Cardiac muscle cell (in vitro differentiated cells and primary cell): ENCODE measurements around the gene CHST14. TPM values are rescaled to one million over a fixed set of nuclear protein-coding genes. Genes with fewer than 3 reads are reported as not detected.
"Not testable (repeated sequence)": the region's sequence is repeated elsewhere in the genome, so short reads cannot be mapped to it uniquely, and the experiment has no call there.

Experiments used
- DNase-seq, 2 donors: peaks; one replicate each; pipeline versions ENCODE4 v3.0.0 to v3.0.0-alpha.2; 2010 to 2017; ENCODE audit warnings: low read depth in 1 of 2, low spot score in 1 of 2
- H3K27ac ChIP-seq: fragments of 200-600 bp; sonication (generic); 2 replicates; pipeline ENCODE4 v1.5.1; 2016
- H3K27me3 ChIP-seq: fragments of 200-600 bp; sonication (generic); 2 replicates; pipeline ENCODE4 v1.6.0; 2016; ENCODE audit warnings: control low read depth
- H3K36me3 ChIP-seq: fragments of 200-600 bp; sonication (generic); 2 replicates; pipeline ENCODE4 v1.5.1; 2016; ENCODE audit warnings: control low read depth
- H3K4me1 ChIP-seq: fragments of 200-600 bp; sonication (generic); 2 replicates; pipeline ENCODE4 v1.8.1; 2017; ENCODE audit warnings: low read depth, mild to moderate bottlenecking, mixed run types
- H3K4me3 ChIP-seq: fragments of 200-600 bp; sonication (generic); 2 replicates; pipeline ENCODE4 v1.5.1; 2016; ENCODE audit warnings: mild to moderate bottlenecking
- H3K9me3 ChIP-seq: fragments of 200-600 bp; sonication (generic); 2 replicates; pipeline ENCODE4 v1.5.1; 2017; ENCODE audit warnings: low read depth, mild to moderate bottlenecking, control low read depth
- CTCF ChIP-seq: IDR thresholded peaks from 2 replicates; pipeline ENCODE4 v1.5.1; 2012; ENCODE audit warnings: low read depth, mild to moderate bottlenecking, low read length
- polyA plus RNA-seq: library from polyadenylated mRNA; unstranded; fragments of >200 nt; fragmentation: Nextera tagmentation; extraction: Ambion mirVana; gene quantifications from 2 replicates; pipeline ENCODE4 v1.2.1, GENCODE V29; 2016
- total RNA-seq: library from RNA; depleted of rRNA; stranded (reverse); fragments of >200 nt; gene quantifications from 2 replicates; pipeline ENCODE4 v1.2.3, GENCODE V29; 2016

Gene CHST14
- total and polyA plus RNA-seq, 2 experiments from 2014 or later: 22.1 to 24.4 TPM

GRCh38 chr15:40451527-40452158 is 19.1 kb upstream of the CHST14 start:
- H3K27ac ChIP-seq: no peak overlapping the region
- peaks cover 8% of the 10 kb centered on the region for H3K4me1 ChIP-seq
- H3K4me3 ChIP-seq: no peak overlapping the region
- no peaks in the 10 kb centered on the region for H3K27me3 ChIP-seq
- TF ChIP-seq CTCF: no peak
- no peaks in the 10 kb centered on the region for H3K9me3 ChIP-seq
- no peaks in the 10 kb centered on the region for H3K36me3 ChIP-seq
- no peak for DNase-seq

GRCh38 chr15:40452296-40453090 is 18.3 kb upstream of the CHST14 start:
- Histone ChIP-seq H3K4me1 (peaks cover 8% of the 10 kb centered on the region), H3K36me3 (no peaks in the 10 kb centered on the region), H3K4me3 (no peak overlapping the region), H3K9me3 (no peaks in the 10 kb centered on the region), H3K27me3 (no peaks in the 10 kb centered on the region), H3K27ac (no peak overlapping the region)
- DNase-seq: no peak
- TF ChIP-seq CTCF: no peak

GRCh38 chr15:40453941-40454340 is 16.8 kb upstream of the CHST14 start:
- DNase-seq, H3K4me3 ChIP-seq, H3K27me3 ChIP-seq, H3K9me3 ChIP-seq, H3K27ac ChIP-seq, H3K36me3 ChIP-seq, H3K4me1 ChIP-seq: not testable (repeated sequence)

- no peak overlapping the region for H3K27ac ChIP-seq
- peak in 1 of 2 donors; percentile 42 for DNase-seq
Observed at GRCh38 chr15:40454904-40455391, 15.8 kb upstream of the CHST14 start.

GRCh38 chr15:40456299-40456712 is 14.5 kb upstream of the CHST14 start:
- TF ChIP-seq CTCF: no peak
- DNase-seq: no peak
- Histone ChIP-seq H3K4me3 (no peak overlapping the region), H3K36me3 (no peaks in the 10 kb centered on the region), H3K9me3 (no peaks in the 10 kb centered on the region), H3K27ac (no peak overlapping the region), H3K27me3 (no peaks in the 10 kb centered on the region), H3K4me1 (peaks cover 8% of the 10 kb centered on the region)

More at GRCh38 chr15:40454904-40455391, 15.8 kb upstream of the CHST14 start:
- Histone ChIP-seq H3K4me3 (no peak overlapping the region), H3K9me3 (no peaks in the 10 kb centered on the region), H3K36me3 (no peaks in the 10 kb centered on the region), H3K27me3 (no peaks in the 10 kb centered on the region), H3K4me1 (peaks cover 8% of the 10 kb centered on the region)
- no peak for TF ChIP-seq CTCF

- no peak for DNase-seq
- no peaks in the 10 kb centered on the region for H3K27me3 ChIP-seq
- peaks cover 8% of the 10 kb centered on the region for H3K4me1 ChIP-seq
- no peak overlapping the region for H3K4me3 ChIP-seq
- no peaks in the 10 kb centered on the region for H3K36me3 ChIP-seq
- no peak overlapping the region for H3K27ac ChIP-seq
- TF ChIP-seq CTCF: no peak
- H3K9me3 ChIP-seq: no peaks in the 10 kb centered on the region
Observed at GRCh38 chr15:40456738-40457137, 14.0 kb upstream of the CHST14 start.
